Activated CD8-positive, alpha-beta memory T cell treated with anti-CD3 and anti-CD28 coated beads for 48 hours (primary cell): ENCODE data around the gene IL17A.

Experiments used
- DNase-seq, 3 experiments: peaks; one replicate each; pipeline ENCODE4 v3.0.0-alpha.2; 2020; ENCODE audit warnings: low read depth in 2 of 3, low spot score in 2 of 3

Gene IL17A

GRCh38 chr6:52210227-52210626, 24.1 kb downstream of the IL17A start:
- no peak for DNase-seq

DNA sequence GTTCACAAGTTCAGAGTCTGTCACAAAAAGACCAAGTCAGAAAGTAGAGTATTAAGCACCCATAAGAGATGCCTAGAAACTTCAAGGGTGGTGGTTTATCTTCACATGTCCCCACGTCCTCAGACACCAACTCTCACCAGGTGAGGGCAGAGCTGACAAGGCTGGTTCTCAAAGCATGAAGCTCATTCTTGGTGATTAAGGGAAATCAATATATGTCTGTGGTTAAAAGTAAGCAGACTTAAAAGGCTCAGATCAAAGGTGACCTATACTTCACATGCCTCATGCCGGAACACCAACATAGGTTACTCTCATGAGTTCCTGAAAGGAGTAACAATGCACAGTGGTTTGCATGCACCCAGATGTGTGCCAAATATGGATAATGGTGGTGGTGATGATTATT, 27.0 kb downstream of the IL17A start:
- no peak for DNase-seq

DNA sequence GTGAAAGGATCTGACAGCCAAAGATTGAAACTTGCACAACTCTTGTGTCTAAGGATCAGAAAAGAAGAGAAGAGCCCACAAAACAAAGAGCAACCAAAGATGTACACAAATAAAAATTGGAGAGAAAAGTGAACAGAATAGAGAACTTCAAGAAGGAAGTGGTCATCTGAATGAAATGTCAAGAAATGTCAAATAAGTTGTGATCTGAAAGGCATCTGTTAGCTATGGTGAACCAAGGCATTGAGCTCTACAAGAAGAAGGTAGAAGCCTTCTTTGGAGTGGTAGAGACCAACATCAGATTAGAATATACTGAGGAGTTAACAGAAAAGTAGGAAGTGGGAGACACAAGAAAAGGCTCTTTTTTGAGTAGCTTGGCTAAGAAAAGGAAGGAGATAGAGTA, 29.6 kb downstream of the IL17A start:
- DNase-seq = no peak

- DNase-seq = no peak
Measured at GRCh38 chr6:52216932-52217575, 30.9 kb downstream of the IL17A start.

DNA sequence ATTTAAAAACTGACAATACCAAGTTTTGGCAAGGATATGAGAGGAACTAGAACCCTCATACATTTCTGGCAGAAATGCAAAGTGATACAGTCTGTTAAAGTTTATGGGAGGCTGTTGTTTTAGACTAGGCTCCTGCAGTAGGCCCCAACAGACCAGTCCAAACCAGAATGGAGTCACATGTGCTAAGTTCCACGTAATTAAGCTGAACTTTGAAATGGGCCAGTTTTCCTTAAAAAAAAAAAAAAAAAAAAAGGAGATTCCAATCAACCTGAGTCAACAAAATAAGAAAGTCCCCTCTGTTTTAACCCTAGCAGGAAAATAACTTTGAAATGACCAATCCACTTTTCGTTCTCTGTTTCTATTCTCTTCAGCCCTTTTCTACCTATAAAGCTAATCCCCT, 31.6 kb downstream of the IL17A start:
- DNase-seq = no peak

- DNase-seq = peak in 1 of 3 experiments; percentile 22
Measured at GRCh38 chr6:52221302-52221701, 35.1 kb downstream of the IL17A start.

DNA sequence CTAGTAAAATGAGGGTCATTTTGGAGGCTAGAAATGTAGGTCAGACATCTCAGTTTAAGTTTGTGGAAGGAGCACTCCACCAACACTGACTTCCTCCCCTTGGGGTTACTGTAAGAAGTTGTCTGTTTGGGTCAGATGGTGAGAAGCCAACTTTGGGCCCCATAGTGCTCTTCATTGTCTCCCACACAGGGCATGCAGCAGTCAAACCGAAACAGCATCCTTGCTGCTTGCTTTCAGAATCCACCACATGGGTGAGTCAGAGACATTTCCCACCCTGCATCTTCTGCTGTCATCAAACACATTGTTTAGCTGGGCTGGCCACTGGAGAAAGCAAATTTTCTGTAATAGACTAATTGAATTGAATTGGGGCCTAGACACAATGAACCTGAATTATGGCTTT, 41.3 kb downstream of the IL17A start:
- DNase-seq = peak in 2 of 3 experiments; percentile 31 to 52

- no peak for DNase-seq
Measured at GRCh38 chr6:52230685-52231084, 44.5 kb downstream of the IL17A start.

GRCh38 chr6:52231406-52232127, 45.4 kb downstream of the IL17A start:
- DNase-seq = peak in 2 of 3 experiments; percentile 25 to 31

DNA sequence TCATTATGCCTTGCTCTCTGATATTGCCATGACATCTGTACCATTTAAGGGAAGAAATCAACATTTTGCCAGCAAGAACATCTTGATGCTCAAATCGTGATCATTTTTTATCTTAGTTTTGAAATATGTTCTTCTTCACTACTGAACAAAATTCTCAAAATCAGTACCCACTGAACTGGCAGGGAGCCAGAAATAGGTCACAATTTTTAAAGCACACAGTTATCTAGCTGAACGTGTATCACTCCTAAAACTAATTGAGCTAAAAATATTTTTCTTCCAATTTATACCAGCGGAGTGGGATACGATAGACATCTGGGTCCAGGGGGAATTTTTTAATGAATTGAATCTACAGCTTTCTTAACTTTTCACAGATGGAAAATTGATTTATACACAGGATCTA, 46.8 kb downstream of the IL17A start:
- DNase-seq = no peak

DNA sequence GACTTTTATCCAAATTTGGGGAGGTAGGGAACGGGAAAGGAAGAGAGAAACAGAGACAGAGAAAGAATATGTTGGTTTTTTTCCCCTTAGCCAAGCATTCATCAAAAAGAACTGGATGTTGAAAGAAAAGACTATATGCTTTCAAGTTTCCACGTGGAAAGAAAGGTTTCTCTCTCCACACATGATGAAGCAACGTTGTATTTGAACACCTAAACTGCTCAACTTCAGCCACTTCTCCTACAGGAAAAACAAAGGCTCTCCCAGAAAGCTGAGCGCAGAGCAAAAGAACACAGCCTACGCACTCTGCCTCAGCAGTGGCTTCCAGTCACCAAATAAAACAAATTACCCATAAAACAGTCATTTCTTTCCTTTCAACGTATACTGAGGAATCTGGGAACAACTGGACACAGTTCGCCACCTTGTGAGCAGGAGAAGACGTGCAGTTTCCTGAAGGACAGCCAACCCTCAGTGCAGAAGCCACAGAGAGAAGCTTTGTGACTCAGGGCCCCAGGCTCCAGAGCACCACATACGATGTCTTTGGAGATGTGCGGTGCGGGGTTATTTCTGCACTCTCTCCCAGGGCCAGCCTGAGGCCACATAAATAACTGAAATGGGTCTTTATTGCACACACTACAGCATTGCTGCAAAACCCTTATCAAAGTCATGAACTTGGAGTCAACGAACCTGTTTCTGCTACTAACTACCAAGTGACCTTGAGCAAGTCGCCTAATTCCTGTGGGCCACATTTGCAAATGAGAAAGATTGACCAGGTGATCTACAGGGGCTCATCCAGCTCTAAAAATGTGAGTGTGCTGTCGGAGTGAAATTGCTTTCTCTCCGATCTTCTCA, 48.0 kb downstream of the IL17A start:
- DNase-seq = no peak
